Hepatic stellate cell (primary cell): ENCODE measurements around the gene GOPC.
"Not testable (repeated sequence)": the region's sequence is repeated elsewhere in the genome, so short reads cannot be mapped to it uniquely, and the experiment has no call there.

Experiments
- DNase-seq: peaks from one replicate; pipeline ENCODE4 v3.0.0; 2011; ENCODE audit warnings: low spot score

The GOPC gene

DNA sequence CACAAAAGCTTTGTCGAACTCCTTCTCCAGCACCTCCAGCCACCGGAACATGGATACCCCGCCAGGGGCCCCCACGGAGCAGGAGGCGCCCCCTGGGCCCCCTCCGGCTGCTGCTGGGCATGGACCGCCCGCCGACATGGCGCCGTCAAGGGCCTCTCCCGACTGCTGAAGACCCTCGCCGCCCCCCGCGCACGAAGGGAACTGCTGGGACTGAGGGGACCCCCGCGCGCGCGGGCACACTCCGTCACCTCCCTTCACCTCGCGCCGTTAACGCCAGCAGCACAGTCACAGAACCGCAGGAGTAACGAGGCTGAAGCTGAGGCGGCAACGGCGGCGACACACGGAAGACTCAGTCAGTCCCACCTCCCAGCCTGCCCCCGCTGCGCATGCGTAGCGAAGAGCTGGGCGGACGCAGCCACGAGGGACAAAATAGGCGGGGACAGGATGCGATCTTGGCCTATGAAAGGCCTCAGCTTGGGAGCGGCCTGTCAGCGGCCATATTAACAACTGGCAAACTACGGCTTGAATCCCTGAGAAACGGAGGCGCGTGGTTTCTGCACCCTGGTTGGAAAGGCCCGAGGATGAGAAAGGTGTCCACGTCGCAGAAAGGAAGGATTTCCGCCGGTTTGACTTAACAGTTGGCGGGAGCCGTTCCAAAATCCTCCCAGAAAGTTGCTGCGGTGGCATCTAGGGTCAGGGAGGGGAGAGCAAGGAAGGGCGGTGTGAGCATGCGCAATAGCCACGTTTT, at the start of gene GOPC:
GOPC (minus strand) TSS at position 361 of the 748 bp plus-strand sequence; CDS start at position 138, 223 bp downstream.
- DNase-seq, result peak; percentile 96

GRCh38 chr6:117651984-117652383, 49.7 kb upstream of the GOPC start:
- DNase-seq, result not testable (repeated sequence)

GRCh38 chr6:117642976-117643375, 40.7 kb upstream of the GOPC start:
- no peak for DNase-seq

DNA sequence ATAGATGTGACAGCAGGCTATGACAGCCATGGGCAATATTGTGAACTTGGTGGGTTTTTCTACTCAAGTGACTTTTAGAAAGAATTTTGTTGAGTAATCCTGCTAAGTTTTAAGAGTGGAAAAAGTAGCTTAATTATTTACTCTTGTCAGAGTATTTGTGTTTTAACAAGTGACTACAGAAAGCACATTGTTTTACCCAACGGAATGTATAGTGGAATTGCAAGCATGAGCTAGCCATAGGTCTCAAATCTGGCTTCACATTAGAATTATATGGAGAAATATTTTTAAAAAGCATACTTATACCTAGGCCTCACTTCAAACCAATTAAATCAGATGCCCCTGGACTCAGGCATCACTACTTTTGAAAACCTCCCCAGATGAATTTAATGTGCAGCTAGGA, 35.5 kb upstream of the GOPC start:
- no peak for DNase-seq

DNA sequence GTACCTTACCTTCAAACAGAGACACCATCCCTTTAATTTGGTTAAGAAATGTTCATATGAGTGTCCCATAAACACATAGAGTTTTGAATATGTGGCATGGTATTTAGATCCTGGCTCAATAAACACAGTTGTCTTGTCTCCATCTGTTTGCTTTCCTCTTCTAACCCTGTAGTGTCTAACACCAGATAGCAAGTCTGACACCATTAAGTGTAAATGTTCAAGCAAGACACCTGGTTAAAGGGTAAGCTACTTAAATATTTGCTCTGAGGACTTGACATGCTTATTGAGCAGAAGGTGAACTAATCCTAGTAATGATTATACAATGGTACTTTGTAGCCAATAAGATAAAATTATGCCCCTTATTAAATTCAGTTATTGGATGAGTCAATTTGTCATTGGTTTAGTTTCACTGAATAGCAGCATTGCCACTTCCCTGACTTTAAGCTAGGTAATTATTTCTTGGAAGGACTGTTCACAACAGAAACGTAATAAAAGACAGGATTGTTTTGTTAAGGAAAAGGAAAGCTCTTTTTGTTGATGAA, 26.9 kb upstream of the GOPC start:
- no peak for DNase-seq

- no peak for DNase-seq
These were observed 25.2 kb upstream of the GOPC start for GRCh38 chr6:117627533-117627932.

- DNase-seq, result no peak
These were observed 22.7 kb upstream of the GOPC start for GRCh38 chr6:117624869-117625481.

GRCh38 chr6:117619178-117619577, 16.9 kb upstream of the GOPC start:
- no peak for DNase-seq

DNA sequence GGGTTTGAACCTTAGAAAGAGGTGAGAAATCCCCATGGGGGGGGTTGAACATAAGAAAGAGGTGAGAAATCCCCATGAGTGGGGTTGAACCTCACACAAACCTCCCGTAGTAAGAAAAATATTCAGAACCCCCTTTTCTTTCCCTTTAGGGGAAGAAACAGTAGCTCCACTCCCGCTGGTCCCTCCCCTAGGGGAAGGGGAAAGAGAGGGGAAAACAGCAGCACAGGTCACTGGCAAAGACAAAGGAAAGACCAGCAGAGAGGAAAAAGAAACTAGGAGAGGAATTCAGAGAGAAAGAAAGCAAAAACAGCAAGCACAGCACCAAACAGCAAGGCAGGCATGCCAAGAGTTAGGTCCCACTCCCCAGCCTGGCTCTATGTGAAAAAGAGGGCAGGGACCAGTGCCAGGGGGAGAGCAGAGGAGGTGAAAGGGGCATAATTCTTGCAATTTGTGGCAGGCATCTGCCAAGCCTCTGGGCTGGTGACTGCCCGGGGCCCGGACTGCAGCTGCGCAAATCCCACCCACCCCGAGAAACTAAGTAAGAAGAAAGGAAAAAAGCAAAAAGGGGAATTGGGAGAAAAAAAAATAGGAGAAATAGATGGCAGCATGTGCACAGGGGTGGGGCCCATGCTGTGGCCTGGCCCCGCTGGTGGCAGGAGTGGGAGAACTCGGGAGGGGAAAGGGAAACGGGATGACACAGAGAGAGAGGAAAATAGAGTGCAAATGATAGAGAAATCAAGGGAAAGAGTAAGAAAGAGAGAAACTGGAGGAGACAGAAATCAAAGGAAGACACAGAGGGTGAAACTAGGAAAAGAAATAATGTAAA, 15.1 kb upstream of the GOPC start:
- no peak for DNase-seq

- no peak for DNase-seq
These were observed 14.3 kb upstream of the GOPC start for GRCh38 chr6:117616391-117617209.

DNA sequence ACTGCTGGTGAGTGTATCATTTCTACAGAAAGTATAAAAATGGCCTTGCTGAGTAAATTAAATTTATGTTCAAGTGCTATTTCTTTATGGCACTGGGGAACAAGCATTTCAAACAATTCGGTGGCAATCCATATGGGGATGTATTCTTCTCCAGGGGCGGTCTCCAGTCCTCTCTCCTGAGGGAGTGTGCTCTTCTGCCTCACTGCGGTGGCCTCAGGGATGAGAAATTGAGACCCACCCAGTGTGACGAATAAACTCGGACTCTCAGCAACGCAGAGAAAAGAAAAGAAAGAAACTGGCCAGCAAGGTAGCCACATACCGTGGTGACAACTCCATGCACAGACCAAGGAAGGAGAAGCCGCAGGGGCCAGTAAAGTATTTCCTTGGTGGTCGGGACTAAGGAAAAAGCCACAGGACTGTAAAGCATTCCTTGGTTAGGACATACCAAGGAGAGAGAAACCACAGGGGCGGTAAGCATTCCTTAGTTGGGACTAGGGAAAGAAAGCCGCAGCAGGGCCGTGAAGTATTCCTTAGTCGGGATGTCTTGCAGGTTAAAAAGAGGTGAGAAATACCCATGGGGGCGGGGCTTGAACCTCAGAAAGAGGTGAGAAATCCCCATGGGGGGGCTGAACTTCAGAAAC, 13.6 kb upstream of the GOPC start:
- no peak for DNase-seq

DNA sequence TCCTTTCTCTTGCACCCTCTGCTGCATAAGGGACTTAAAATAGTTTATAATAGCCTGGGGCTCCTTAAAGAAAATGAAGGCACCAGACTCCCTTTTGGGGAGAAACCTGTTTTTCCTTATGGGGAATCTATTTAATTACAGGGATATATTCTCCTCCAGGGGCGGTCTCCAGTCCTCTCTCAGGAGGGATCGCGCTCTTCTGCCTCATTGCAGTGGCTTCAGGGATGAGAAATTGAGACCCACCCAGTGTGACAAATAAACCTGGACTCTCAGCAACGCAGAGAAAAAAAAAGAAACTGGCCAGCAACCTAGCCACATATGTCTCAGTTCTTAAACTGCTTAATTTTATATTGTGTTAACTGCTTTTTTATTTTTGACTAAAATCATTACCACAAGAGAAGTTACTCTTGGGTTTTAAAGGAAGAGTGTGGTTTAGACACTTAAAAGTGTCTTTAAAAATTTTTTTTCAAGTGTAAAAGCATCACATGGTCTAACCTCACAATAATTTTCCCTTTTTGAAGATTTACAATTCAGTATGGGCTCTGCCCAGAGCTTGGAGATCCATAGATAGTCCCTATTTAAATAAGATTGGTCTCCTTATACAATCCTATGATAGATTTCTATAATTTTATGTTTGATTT, 11.7 kb upstream of the GOPC start:
- DNase-seq, result no peak

- DNase-seq, result no peak
These were observed 5.2 kb upstream of the GOPC start for GRCh38 chr6:117607511-117607910.

DNA sequence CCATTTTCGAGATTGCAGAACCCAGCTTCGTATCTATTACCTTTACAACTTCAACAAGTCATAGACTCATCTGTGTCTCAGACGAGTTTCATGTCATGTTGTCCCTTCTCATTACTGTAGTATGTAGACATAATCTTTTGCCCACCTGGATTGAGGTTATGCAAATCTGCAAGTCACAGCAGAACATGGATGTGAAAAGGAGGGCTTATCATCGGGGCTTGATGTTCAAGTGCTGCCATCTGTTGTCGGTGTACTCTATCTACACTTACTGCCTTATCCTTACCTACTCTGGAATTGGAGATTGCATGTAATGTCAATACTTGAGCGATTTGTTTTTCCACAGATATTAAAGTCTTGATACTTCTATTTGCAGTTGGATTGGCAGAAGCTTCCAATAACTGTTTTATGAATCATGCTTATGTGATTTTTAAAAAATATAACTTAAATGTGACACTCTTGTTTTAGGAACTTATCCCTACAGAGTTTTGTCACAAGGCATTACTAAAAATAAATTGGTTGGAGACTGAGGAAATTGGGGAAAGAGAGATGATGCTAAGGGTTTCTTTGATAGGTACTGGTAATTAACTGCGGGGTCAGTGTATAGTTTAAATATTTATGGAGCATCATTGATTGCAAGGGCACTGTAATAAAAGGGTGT, 3.0 kb upstream of the GOPC start:
- peak; percentile 57 for DNase-seq

GRCh38 chr6:117603821-117604220, 1.5 kb upstream of the GOPC start:
- DNase-seq, result no peak

GRCh38 chr6:117602899-117603588, 733 bp upstream of the GOPC start:
- DNase-seq, result no peak

DNA sequence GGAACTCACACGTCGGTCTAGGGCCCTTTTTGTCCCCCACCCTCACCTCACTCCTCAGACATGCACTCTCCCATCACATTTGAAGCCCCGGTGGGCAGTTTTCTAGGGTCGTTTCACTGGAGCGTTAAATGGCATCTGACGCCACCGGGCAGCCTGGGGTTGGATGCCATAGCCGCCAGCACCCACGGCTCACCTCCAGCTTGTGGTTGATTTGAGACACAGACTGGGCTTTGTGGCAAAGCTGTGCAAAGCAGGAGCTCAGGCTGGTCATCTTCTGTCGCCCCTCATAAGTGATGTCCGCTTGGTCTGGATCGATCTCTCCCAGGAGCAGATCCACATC, 530 bp downstream of the GOPC start:
- no peak for DNase-seq

- DNase-seq, result no peak
These were observed 2.1 kb downstream of the GOPC start for GRCh38 chr6:117600008-117600743.

DNA sequence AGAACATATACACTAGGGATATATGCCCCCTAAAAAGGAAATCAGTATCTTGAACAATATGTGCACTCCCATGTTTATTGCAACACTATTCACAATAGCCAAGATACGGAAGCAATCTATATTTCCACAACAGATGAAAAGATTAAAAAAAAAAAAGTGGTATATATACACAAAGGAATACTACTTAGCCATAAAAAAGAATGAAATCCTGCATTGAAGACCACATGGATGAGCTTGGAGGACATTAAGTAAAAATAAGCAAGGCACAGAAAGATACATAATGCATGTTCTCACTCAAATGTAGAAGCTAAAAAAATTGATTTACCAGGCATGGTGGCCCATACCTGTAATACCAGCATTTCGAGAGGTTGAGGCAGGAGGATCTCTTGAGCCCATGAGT, 4.6 kb downstream of the GOPC start:
- no peak for DNase-seq
